Osteoblast (primary cell): ENCODE data around the gene BOLA1. TPM values are rescaled to one million over a fixed set of nuclear protein-coding genes. Genes with fewer than 3 reads are reported as not detected.
A peak's percentile ranks its signal among the peaks of the same experiment; 100 is the strongest.

ENCODE experiments used
- DNase-seq: peaks from one replicate; pipeline ENCODE4 v3.0.0; 2011; ENCODE audit warnings: low spot score, mixed read lengths; ENCODE audit not compliant: insufficient read length; ENCODE audit errors: missing footprints
- H2AFZ ChIP-seq: 2 replicates; pipeline ENCODE4 v1.6.0; 2011; ENCODE audit warnings: mild to moderate bottlenecking, low read length
- H3K27ac ChIP-seq: 2 replicates; pipeline ENCODE4 v1.5.1; 2011; ENCODE audit warnings: mild to moderate bottlenecking, low read depth, low read length, moderate library complexity
- H3K27me3 ChIP-seq: 2 replicates; pipeline ENCODE4 v1.6.0; 2012; ENCODE audit warnings: mild to moderate bottlenecking, control low read depth, inconsistent platforms, low read length, moderate library complexity; ENCODE audit not compliant: insufficient read depth
- H3K36me3 ChIP-seq: 2 replicates; pipeline ENCODE4 v1.5.1; 2011; ENCODE audit warnings: mild to moderate bottlenecking, low read length, control low read depth, moderate library complexity; ENCODE audit not compliant: insufficient read depth
- H3K4me1 ChIP-seq: 2 replicates; pipeline ENCODE4 v1.5.1; 2011; ENCODE audit warnings: mild to moderate bottlenecking, low read length, control low read depth, moderate library complexity; ENCODE audit not compliant: insufficient read depth
- H3K4me2 ChIP-seq: 2 replicates; pipeline ENCODE4 v1.6.0; 2011; ENCODE audit warnings: mild to moderate bottlenecking, low read length; ENCODE audit not compliant: insufficient read depth
- H3K4me3 ChIP-seq: fragments of 200-600 bp; sonication (generic); 3 replicates; pipeline ENCODE4 v1.5.1; 2012; ENCODE audit warnings: mild to moderate bottlenecking, low read length, inconsistent platforms; ENCODE audit not compliant: insufficient read depth
- H3K79me2 ChIP-seq: 2 replicates; pipeline ENCODE4 v1.6.0; 2012; ENCODE audit warnings: mild to moderate bottlenecking, low read length, control low read depth, inconsistent platforms; ENCODE audit not compliant: insufficient read depth
- H3K9me3 ChIP-seq: 2 replicates; pipeline ENCODE4 v1.5.1; 2011; ENCODE audit warnings: low read depth, low read length, control low read depth
- H4K20me1 ChIP-seq: 2 replicates; pipeline ENCODE4 v1.6.0; 2012; ENCODE audit warnings: mild to moderate bottlenecking, low read length, control low read depth; ENCODE audit not compliant: insufficient read depth
- CTCF ChIP-seq: IDR thresholded peaks from 2 replicates; pipeline ENCODE4 v1.5.1; 2011; ENCODE audit warnings: mild to moderate bottlenecking, low read depth, low read length, moderate library complexity; ENCODE audit errors: extremely low read depth
- total RNA-seq: library from RNA; depleted of rRNA; stranded (reverse); fragments of >200 nt; gene quantifications from 2 replicates; pipeline ENCODE4 v1.2.3, GENCODE V29; 2012

Gene BOLA1
- total RNA-seq, 1 donor: 6.9 TPM

DNA sequence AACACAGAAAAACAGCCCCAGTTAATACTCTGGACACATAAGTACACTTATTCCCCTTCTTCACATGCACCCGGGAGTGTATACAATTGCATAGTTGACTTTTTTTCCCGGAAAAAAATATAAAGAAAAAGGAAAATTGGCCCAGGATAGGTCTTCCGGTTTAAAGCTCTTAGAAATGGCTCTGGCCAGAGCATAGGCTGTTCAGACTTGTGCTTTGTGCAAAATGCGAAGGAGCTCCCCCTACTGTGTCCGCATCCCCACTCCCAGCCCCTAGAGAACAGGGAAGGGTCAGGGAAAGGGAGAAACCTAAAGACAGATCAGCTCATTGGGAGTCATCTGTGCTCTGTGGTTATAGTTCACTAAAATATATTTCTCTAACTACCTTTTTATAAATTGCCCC, 42.8 kb downstream of the BOLA1 start:
- DNase-seq: no peak
- peak; percentile 31 for TF ChIP-seq CTCF
- Histone ChIP-seq H2AFZ (no peak overlapping the region), H3K4me2 (no peak overlapping the region), H4K20me1 (no peaks in the 10 kb centered on the region), H3K9me3 (no peaks in the 10 kb centered on the region), H3K36me3 (peaks cover 21% of the 10 kb centered on the region), H3K27ac (no peak overlapping the region), H3K79me2 (no peaks in the 10 kb centered on the region), H3K4me1 (peaks cover 22% of the 10 kb centered on the region), H3K4me3 (no peak overlapping the region), H3K27me3 (no peaks in the 10 kb centered on the region)

DNA sequence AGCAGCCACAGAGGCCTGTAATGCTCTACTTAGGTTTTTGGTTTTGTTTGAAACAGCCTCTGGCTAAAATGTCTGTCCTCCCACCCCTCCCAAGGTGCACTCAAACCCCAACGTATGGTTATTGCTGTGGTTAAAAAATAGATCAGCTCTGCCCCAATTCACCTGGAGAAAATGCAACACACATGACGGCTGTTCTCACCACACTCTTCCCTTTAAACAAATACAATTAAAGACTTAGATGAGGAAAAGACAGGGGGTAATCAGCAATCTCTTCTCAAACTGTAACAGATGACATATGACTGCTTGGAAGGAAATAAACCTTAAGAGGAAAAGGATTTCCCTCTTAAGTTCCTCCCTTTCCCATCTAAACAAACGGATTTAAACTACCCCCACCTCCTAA, 43.5 kb downstream of the BOLA1 start:
- Histone ChIP-seq H2AFZ (no peak overlapping the region), H3K9me3 (no peaks in the 10 kb centered on the region), H3K4me2 (no peak overlapping the region), H3K4me1 (peaks cover 16% of the 10 kb centered on the region), H3K79me2 (no peaks in the 10 kb centered on the region), H3K27me3 (no peaks in the 10 kb centered on the region), H3K27ac (no peak overlapping the region), H4K20me1 (no peaks in the 10 kb centered on the region), H3K4me3 (no peak overlapping the region), H3K36me3 (peaks cover 27% of the 10 kb centered on the region)
- TF ChIP-seq CTCF: no peak
- no peak for DNase-seq

DNA sequence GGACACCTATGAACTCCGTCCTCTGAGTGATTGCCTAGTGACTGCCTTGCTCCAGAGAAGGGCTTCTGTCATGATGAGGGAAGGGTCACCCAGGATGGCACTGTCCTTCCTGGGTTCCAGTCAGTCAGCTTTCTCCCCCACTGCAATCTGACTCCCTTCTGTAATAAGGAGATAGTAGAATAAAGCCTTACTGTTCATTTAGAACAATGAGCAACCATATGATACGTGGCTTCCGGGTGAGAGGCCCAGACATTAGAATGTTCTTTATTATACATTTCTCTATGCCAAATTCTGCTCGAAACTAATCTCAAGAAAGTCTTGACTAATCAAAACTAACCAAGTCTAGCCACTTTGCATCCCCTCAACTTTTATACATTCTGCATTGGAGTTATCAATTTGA, 45.8 kb downstream of the BOLA1 start:
- H3K27me3 ChIP-seq: no peaks in the 10 kb centered on the region
- no peak overlapping the region for H3K27ac ChIP-seq
- no peak overlapping the region for H3K4me3 ChIP-seq
- no peak for TF ChIP-seq CTCF
- no peaks in the 10 kb centered on the region for H3K79me2 ChIP-seq
- no peak overlapping the region for H2AFZ ChIP-seq
- no peaks in the 10 kb centered on the region for H3K4me1 ChIP-seq
- H3K4me2 ChIP-seq: no peak overlapping the region
- no peaks in the 10 kb centered on the region for H3K9me3 ChIP-seq
- peaks cover 44% of the 10 kb centered on the region for H3K36me3 ChIP-seq
- no peaks in the 10 kb centered on the region for H4K20me1 ChIP-seq
- DNase-seq: no peak

DNA sequence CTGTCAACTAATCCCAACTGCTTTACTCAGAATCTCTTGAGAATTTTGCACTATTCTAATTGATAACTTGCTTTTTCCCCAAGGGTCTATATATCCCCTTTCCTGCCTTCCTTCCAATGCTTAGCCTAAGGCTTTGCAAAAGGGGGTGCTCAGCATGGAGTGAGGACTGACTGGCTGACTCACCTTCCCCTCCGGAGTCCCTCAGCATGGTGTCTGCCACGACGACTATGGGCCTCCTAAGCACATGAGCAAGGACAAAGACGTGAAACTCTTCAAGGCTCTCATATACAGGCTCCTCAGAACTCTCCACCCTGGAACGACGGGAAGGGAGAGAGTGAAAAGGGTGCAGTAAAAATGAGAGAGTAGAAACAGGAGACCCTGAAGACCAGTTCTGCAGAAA, 50.5 kb downstream of the BOLA1 start:
- peaks cover 39% of the 10 kb centered on the region for H3K36me3 ChIP-seq
- no peak overlapping the region for H3K27ac ChIP-seq
- DNase-seq: no peak
- no peak overlapping the region for H3K4me3 ChIP-seq
- no peak for TF ChIP-seq CTCF
- no peak overlapping the region for H2AFZ ChIP-seq
- no peaks in the 10 kb centered on the region for H3K9me3 ChIP-seq
- no peaks in the 10 kb centered on the region for H3K27me3 ChIP-seq
- H3K4me2 ChIP-seq: no peak overlapping the region
- H3K4me1 ChIP-seq: no peaks in the 10 kb centered on the region
- H4K20me1 ChIP-seq: no peaks in the 10 kb centered on the region
- no peaks in the 10 kb centered on the region for H3K79me2 ChIP-seq

Other genes with a start within 250 kb of the BOLA1 start
- 0.59 TPM in 1 of 2 replicates, not detected in the other for gene FCGR1A, start 116.9 kb upstream of the BOLA1 start, total RNA-seq
- gene SV2A, start 18.3 kb downstream of the BOLA1 start, total RNA-seq: 20.3 and 23.2 TPM in 2 replicates
- gene SF3B4, start 28.2 kb downstream of the BOLA1 start, total RNA-seq: 12.4 and 13.4 TPM in 2 replicates
- gene MTMR11, start 37.3 kb downstream of the BOLA1 start, total RNA-seq: 7.2 and 13.3 TPM in 2 replicates
- 18.3 and 18.5 TPM in 2 replicates for gene OTUD7B, start 111.2 kb downstream of the BOLA1 start, total RNA-seq
- gene VPS45, start 168.2 kb downstream of the BOLA1 start, total RNA-seq: 36.9 and 42.1 TPM in 2 replicates